ENCODE measurements around the gene FRG2B.
"Not testable (repeated sequence)": the region's sequence is repeated elsewhere in the genome, so short reads cannot be mapped to it uniquely, and the experiment has no call there.

Gene FRG2B

GRCh38 chr10:133599869-133600268, 26.7 kb downstream of the FRG2B start:
- not testable (repeated sequence) for DNase-seq (ENCODE audit: low read depth in 2 of 2)

GRCh38 chr10:133592716-133593115, 33.9 kb downstream of the FRG2B start:
- no peak for DNase-seq (ENCODE audit: low read depth in 2 of 2)

GRCh38 chr10:133590970-133591359, 35.6 kb downstream of the FRG2B start:
- DNase-seq (ENCODE audit: low read depth in 2 of 2) = no peak

GRCh38 chr10:133590226-133590969, 36.2 kb downstream of the FRG2B start:
- no peak for DNase-seq (ENCODE audit: low read depth in 2 of 2)

DNA sequence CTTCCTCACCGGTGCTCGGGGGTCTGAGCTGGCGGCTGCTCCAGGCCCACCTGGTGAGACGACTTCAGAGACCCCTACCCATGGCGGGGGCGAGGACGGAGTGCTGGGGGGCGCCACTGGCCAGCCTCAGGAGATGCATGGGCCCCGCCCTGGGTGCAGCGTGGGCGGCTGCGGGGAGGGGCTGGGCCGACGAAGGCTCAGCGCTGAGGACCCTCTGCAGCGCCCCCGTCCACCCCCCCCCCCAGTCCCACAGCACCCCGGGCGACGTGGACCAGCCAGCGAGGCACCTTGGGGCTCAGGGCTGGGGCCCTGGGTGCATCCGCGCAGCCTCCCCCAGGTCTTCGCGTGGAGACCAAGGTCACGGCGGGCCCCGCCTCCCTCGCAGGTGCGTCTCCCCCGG, 49.6 kb downstream of the FRG2B start:
- DNase-seq (ENCODE audit: low read depth in 2 of 2) = not testable (repeated sequence)

Measured in stimulated activated CD4-positive, alpha-beta T cell treated with anti-CD3 and anti-CD28 coated beads, Interleukin-1b, Interleukin-23, amount 100 ng/mL, for 1 hour (primary cell).